ENCODE results near the gene USP36. TPM values are rescaled to one million over a fixed set of nuclear protein-coding genes. Genes with fewer than 3 reads are reported as not detected.

The USP36 gene
- total RNA-seq, 1 donor from 2014 or later: 64.7 TPM

- Histone ChIP-seq H3K36me3 (ENCODE audit: control insufficient read depth, insufficient read depth, low read length) (no peaks in the 10 kb centered on the region), H3K4me3 (ENCODE audit: low read depth, low read length) (no peak overlapping the region), H3K27me3 (ENCODE audit: control insufficient read depth, insufficient read depth, low read length) (no peaks in the 10 kb centered on the region)
- TF ChIP-seq, protein P1, sequence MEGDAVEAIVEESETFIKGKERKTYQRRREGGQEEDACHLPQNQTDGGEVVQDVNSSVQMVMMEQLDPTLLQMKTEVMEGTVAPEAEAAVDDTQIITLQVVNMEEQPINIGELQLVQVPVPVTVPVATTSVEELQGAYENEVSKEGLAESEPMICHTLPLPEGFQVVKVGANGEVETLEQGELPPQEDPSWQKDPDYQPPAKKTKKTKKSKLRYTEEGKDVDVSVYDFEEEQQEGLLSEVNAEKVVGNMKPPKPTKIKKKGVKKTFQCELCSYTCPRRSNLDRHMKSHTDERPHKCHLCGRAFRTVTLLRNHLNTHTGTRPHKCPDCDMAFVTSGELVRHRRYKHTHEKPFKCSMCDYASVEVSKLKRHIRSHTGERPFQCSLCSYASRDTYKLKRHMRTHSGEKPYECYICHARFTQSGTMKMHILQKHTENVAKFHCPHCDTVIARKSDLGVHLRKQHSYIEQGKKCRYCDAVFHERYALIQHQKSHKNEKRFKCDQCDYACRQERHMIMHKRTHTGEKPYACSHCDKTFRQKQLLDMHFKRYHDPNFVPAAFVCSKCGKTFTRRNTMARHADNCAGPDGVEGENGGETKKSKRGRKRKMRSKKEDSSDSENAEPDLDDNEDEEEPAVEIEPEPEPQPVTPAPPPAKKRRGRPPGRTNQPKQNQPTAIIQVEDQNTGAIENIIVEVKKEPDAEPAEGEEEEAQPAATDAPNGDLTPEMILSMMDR (IDR thresholded peaks at IDR 0.05; ENCODE audit: insufficient read depth, low read length, poor library complexity, severe bottlenecking): no peak
- no peak for DNase-seq (ENCODE audit: low read depth)
These were observed 3.8 kb upstream of the USP36 start for GRCh38 chr17:78844301-78845005.

GRCh38 chr17:78842881-78843565, 2.4 kb upstream of the USP36 start:
- no peaks in the 10 kb centered on the region for H3K36me3 ChIP-seq (ENCODE audit: control insufficient read depth, insufficient read depth, low read length)
- H3K4me3 ChIP-seq (ENCODE audit: low read depth, low read length): no peak overlapping the region
- H3K27me3 ChIP-seq (ENCODE audit: control insufficient read depth, insufficient read depth, low read length): no peaks in the 10 kb centered on the region
- no peak for DNase-seq (ENCODE audit: low read depth)
- TF ChIP-seq, protein P1 (IDR thresholded peaks at IDR 0.05; ENCODE audit: insufficient read depth, low read length, poor library complexity, severe bottlenecking): peak; percentile 63

- no peaks in the 10 kb centered on the region for H3K27me3 ChIP-seq (ENCODE audit: control insufficient read depth, insufficient read depth, low read length)
- DNase-seq (ENCODE audit: low read depth): no peak
- peak overlapping the region; percentile 91 for H3K4me3 ChIP-seq (ENCODE audit: low read depth, low read length)
- TF ChIP-seq, protein P1 (IDR thresholded peaks at IDR 0.05; ENCODE audit: insufficient read depth, low read length, poor library complexity, severe bottlenecking): no peak
- H3K36me3 ChIP-seq (ENCODE audit: control insufficient read depth, insufficient read depth, low read length): no peaks in the 10 kb centered on the region
These were observed 159 bp downstream of the USP36 start for GRCh38 chr17:78840530-78840779.

DNA sequence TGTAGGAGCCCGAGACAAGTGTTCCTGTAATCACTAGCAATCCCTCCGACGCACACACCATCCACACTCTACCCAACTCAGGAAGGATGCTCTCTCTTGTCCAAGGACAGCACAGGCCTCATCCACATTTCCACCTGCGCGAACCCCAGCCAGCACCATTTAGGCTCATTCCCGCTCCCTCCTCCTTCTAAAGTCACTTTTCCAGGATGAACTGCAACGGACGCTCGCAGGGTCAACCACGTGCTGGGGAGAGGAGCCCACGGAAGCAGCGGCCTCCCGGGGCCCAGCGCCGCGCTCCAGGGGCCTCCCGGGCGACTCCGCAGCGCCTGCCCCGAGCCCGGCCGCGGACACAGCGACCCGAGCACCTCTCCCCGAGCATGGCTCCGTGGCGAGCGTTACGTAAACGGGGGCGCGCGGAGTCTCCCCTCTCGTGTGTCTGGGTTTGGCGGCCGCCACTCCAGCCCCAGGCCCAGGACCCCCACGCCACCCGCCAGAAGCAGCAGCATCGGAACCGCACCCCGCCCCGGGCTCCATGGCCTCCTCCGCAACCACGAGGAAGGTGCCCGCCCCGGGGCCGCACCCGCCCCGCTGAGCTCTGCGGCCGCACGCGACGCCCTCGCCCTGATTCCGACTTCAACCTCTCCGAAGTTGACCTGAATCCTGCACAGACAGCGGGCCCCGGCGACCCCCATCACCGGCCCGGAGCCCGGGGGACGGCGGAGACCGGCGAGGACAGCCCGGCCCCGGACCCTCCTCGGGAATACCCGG, 668 bp downstream of the USP36 start:
- TF ChIP-seq, protein P1 (IDR thresholded peaks at IDR 0.05; ENCODE audit: insufficient read depth, low read length, poor library complexity, severe bottlenecking): no peak

DNA sequence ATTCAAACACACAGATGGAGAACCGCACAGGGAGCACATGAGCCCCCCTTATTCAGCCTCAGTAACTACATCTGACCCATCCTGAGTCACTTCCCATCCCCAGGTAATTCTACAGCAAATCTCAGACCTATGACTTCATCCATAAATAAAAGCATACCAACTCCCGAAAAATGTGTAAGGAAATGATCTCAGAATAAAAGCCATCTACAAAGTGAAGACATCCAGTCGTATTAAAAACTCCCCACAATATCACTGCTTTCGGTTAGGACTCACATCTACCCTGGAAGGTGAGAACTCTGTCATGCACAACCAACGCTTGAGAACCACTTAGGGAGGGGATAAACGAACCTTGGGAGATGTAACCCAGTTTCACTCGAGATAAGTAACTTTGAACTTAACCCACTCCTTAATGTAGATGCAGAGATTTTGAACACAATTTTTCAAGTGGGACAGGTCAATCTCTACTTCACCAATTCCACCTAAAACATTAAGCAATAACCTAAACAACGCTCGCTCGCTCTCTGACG, 1.3 kb downstream of the USP36 start:
- TF ChIP-seq, protein P1 (IDR thresholded peaks at IDR 0.05; ENCODE audit: insufficient read depth, low read length, poor library complexity, severe bottlenecking): no peak
- H3K36me3 ChIP-seq (ENCODE audit: control insufficient read depth, insufficient read depth, low read length): peaks cover 1% of the 10 kb centered on the region

More for the DNA sequence above, 668 bp downstream of the USP36 start:
- no peaks in the 10 kb centered on the region for H3K27me3 ChIP-seq (ENCODE audit: control insufficient read depth, insufficient read depth, low read length)
- H3K36me3 ChIP-seq (ENCODE audit: control insufficient read depth, insufficient read depth, low read length): peaks cover 1% of the 10 kb centered on the region
- DNase-seq (ENCODE audit: low read depth): no peak
- peak overlapping the region; percentile 91 for H3K4me3 ChIP-seq (ENCODE audit: low read depth, low read length)

More for the DNA sequence above, 1.3 kb downstream of the USP36 start:
- H3K4me3 ChIP-seq (ENCODE audit: low read depth, low read length): peak overlapping the region; percentile 91
- no peaks in the 10 kb centered on the region for H3K27me3 ChIP-seq (ENCODE audit: control insufficient read depth, insufficient read depth, low read length)
- no peak for DNase-seq (ENCODE audit: low read depth)
